Measurements from ENCODE around the gene DGKG.

Gene DGKG

DNA sequence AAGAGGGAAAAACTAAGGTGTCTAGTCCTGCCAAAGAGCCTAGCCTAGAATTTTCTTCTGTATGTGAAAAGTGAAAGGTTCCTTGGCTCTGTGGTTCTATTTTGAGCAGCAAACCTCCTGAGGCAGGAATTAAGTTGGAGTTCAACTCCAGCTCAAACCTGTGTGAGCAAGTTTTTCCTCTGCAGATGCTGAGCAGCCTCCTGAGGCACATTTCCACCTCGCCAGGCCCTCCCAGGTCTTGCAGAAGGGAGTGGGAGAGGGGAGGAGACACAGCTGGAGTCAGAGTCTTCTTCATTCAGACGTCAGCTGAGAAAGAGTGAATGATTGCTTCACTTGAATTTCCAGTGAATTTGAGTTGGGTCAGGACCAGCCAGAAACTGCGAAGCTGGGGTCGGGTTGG lies 183.6 kb downstream of the DGKG start:
- H3K79me2 ChIP-seq (ENCODE audit: control insufficient read depth, insufficient read depth, low read length, poor library complexity) = no peaks in the 10 kb centered on the region
- H3K79me1 ChIP-seq (ENCODE audit: low read length) = no peaks in the 10 kb centered on the region
- H3K9ac ChIP-seq (ENCODE audit: low read length) = no peak overlapping the region
- no peak overlapping the region for H3K27ac ChIP-seq (ENCODE audit: low read depth, low read length)
- no peak overlapping the region for H4K91ac ChIP-seq (ENCODE audit: low read depth, low read length)
- H3K9me3 ChIP-seq (ENCODE audit: insufficient read depth, low read depth, low read length) = peaks cover 1% of the 10 kb centered on the region
- H3K23ac ChIP-seq (ENCODE audit: low read length) = no peak overlapping the region
- no peak overlapping the region for H2BK5ac ChIP-seq (ENCODE audit: low read depth, low read length, poor library complexity)
- no peak overlapping the region for H4K12ac ChIP-seq (ENCODE audit: low read depth, low read length)
- no peak overlapping the region for H4K8ac ChIP-seq (ENCODE audit: low read depth, low read length)
- WGBS (ENCODE audit: extremely low coverage, insufficient coverage, insufficient read length) = no CpG with 5 or more reads among the region's 4 CpGs
- no peak overlapping the region for H2AFZ ChIP-seq (ENCODE audit: insufficient read depth, low read length, poor library complexity)
- no peak overlapping the region for H2BK12ac ChIP-seq (ENCODE audit: low read length)
- no peaks in the 10 kb centered on the region for H3K36me3 ChIP-seq (ENCODE audit: control insufficient read depth in 1 of 2, insufficient read depth in 2 of 2, low read length in 2 of 2)
- DNase-seq = no peak
- no peak overlapping the region for H3K4ac ChIP-seq (ENCODE audit: low read depth, low read length)
- H3K18ac ChIP-seq (ENCODE audit: low read length) = no peak overlapping the region
- H3K4me3 ChIP-seq (ENCODE audit: low read depth, low read length) = no peak overlapping the region
- H3K27me3 ChIP-seq (ENCODE audit: insufficient read depth, low read length) = no peaks in the 10 kb centered on the region
- H3K4me1 ChIP-seq (ENCODE audit: control insufficient read depth in 1 of 2, insufficient read depth in 2 of 2, low read length in 2 of 2) = no peaks in the 10 kb centered on the region
- H3K14ac ChIP-seq (ENCODE audit: low read length) = no peak overlapping the region
- H2AK5ac ChIP-seq (ENCODE audit: low read length) = no peak overlapping the region
- no peak overlapping the region for H3K4me2 ChIP-seq (ENCODE audit: low read length)
- no peak overlapping the region for H2BK120ac ChIP-seq (ENCODE audit: insufficient read depth, low read length, poor library complexity)

DNA sequence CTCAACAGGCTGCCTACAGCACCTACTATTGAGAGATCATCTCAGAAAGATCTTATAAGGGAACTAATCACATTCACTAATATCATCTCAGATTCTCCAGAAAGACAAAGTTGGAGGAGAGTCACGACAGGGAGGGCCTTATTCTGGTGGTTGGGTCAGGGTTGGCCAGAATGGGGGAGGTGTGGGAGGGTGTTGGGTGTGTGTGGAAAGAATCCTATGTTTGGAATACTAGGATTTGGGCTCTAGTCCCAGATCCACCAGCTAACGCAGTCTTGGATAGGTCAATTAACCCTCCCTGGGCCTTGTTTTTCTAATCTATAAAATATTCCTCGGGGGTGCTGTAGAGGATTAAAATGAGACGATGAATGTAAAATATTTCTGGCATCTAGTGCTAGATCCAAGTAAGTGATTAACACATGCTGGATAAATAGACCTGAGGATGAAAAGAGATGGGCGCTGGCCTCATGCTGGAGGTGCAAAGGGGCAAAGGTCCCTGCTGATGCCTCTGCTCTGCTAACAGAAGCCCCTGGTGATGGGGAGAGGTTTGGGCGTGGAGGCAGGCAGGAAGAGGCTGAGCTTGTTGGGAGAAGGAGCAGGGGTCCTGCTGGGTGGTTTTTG lies 185.6 kb downstream of the DGKG start:
- no peak overlapping the region for H3K9ac ChIP-seq (ENCODE audit: low read length)
- no peak overlapping the region for H3K27ac ChIP-seq (ENCODE audit: low read depth, low read length)
- no peak overlapping the region for H4K8ac ChIP-seq (ENCODE audit: low read depth, low read length)
- no peak overlapping the region for H3K4me3 ChIP-seq (ENCODE audit: low read depth, low read length)
- H2BK5ac ChIP-seq (ENCODE audit: low read depth, low read length, poor library complexity) = no peak overlapping the region
- H2AFZ ChIP-seq (ENCODE audit: insufficient read depth, low read length, poor library complexity) = no peak overlapping the region
- H4K12ac ChIP-seq (ENCODE audit: low read depth, low read length) = no peak overlapping the region
- H2BK12ac ChIP-seq (ENCODE audit: low read length) = no peak overlapping the region
- H3K27me3 ChIP-seq (ENCODE audit: insufficient read depth, low read length) = no peaks in the 10 kb centered on the region
- H3K9me3 ChIP-seq (ENCODE audit: insufficient read depth, low read depth, low read length) = peaks cover 1% of the 10 kb centered on the region
- H3K23ac ChIP-seq (ENCODE audit: low read length) = no peak overlapping the region
- no peaks in the 10 kb centered on the region for H3K36me3 ChIP-seq (ENCODE audit: control insufficient read depth in 1 of 2, insufficient read depth in 2 of 2, low read length in 2 of 2)
- H3K4ac ChIP-seq (ENCODE audit: low read depth, low read length) = no peak overlapping the region
- no peak overlapping the region for H2AK5ac ChIP-seq (ENCODE audit: low read length)
- no peak overlapping the region for H3K4me2 ChIP-seq (ENCODE audit: low read length)
- no peak overlapping the region for H3K14ac ChIP-seq (ENCODE audit: low read length)
- no CpG with 5 or more reads among the region's 6 CpGs for WGBS (ENCODE audit: extremely low coverage, insufficient coverage, insufficient read length)
- H3K4me1 ChIP-seq (ENCODE audit: control insufficient read depth in 1 of 2, insufficient read depth in 2 of 2, low read length in 2 of 2) = no peaks in the 10 kb centered on the region
- no peaks in the 10 kb centered on the region for H3K79me1 ChIP-seq (ENCODE audit: low read length)
- DNase-seq = no peak
- H3K79me2 ChIP-seq (ENCODE audit: control insufficient read depth, insufficient read depth, low read length, poor library complexity) = no peaks in the 10 kb centered on the region
- no peak overlapping the region for H2BK120ac ChIP-seq (ENCODE audit: insufficient read depth, low read length, poor library complexity)
- H3K18ac ChIP-seq (ENCODE audit: low read length) = no peak overlapping the region
- no peak overlapping the region for H4K91ac ChIP-seq (ENCODE audit: low read depth, low read length)

DNA sequence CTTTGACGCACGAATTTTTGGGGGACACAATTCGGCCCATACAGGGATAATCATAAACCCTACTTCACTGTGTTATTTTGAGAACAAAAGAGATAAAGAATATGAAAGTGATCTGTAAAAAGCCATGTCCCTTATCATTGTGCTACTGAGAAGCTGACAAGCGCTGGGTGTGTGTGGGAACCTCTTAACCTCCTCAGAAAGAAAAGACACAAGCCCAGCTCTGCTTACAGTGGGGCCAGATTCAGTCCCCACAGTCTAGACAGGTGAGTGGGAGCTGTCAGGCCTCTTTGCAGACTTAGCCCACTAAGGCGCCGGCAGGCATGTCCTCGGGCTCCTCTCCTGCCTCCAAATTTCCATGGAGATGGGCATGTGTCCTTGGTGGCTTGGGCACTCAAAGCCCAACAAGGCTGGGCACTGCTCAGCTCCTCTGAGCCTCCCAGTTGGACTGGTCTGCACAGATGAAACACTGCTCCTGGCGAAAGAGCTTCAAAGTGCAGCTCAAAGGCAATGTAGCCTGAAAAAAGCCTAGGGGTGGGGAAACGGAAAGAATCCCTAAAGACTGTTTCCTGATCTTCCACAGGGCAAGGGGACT lies 188.7 kb downstream of the DGKG start:
- Histone ChIP-seq H2BK12ac (ENCODE audit: low read length) (no peak overlapping the region), H3K27me3 (ENCODE audit: insufficient read depth, low read length) (no peaks in the 10 kb centered on the region), H3K18ac (ENCODE audit: low read length) (no peak overlapping the region), H3K14ac (ENCODE audit: low read length) (no peak overlapping the region), H3K23ac (ENCODE audit: low read length) (no peak overlapping the region), H4K8ac (ENCODE audit: low read depth, low read length) (no peak overlapping the region), H3K27ac (ENCODE audit: low read depth, low read length) (no peak overlapping the region), H3K4me3 (ENCODE audit: low read depth, low read length) (no peak overlapping the region), H2BK120ac (ENCODE audit: insufficient read depth, low read length, poor library complexity) (no peak overlapping the region), H3K36me3 (ENCODE audit: control insufficient read depth in 1 of 2, insufficient read depth in 2 of 2, low read length in 2 of 2) (no peaks in the 10 kb centered on the region), H3K4me2 (ENCODE audit: low read length) (no peak overlapping the region), H3K79me2 (ENCODE audit: control insufficient read depth, insufficient read depth, low read length, poor library complexity) (no peaks in the 10 kb centered on the region), H4K91ac (ENCODE audit: low read depth, low read length) (no peak overlapping the region), H3K9ac (ENCODE audit: low read length) (no peak overlapping the region), H4K12ac (ENCODE audit: low read depth, low read length) (no peak overlapping the region), H3K4me1 (ENCODE audit: control insufficient read depth in 1 of 2, insufficient read depth in 2 of 2, low read length in 2 of 2) (no peaks in the 10 kb centered on the region), H3K9me3 (ENCODE audit: insufficient read depth, low read depth, low read length) (peaks cover 1% of the 10 kb centered on the region), H3K79me1 (ENCODE audit: low read length) (no peaks in the 10 kb centered on the region), H2AK5ac (ENCODE audit: low read length) (no peak overlapping the region), H3K4ac (ENCODE audit: low read depth, low read length) (no peak overlapping the region), H2AFZ (ENCODE audit: insufficient read depth, low read length, poor library complexity) (no peak overlapping the region), H2BK5ac (ENCODE audit: low read depth, low read length, poor library complexity) (no peak overlapping the region)
- no CpG with 5 or more reads among the region's 9 CpGs for WGBS (ENCODE audit: extremely low coverage, insufficient coverage, insufficient read length)
- no peak for DNase-seq

GRCh38 chr3:186172353-186172752 lies 189.7 kb downstream of the DGKG start:
- Histone ChIP-seq H3K27me3 (ENCODE audit: insufficient read depth, low read length) (no peaks in the 10 kb centered on the region), H3K23ac (ENCODE audit: low read length) (no peak overlapping the region), H3K9ac (ENCODE audit: low read length) (no peak overlapping the region), H2AK5ac (ENCODE audit: low read length) (no peak overlapping the region), H3K4me1 (ENCODE audit: control insufficient read depth in 1 of 2, insufficient read depth in 2 of 2, low read length in 2 of 2) (no peaks in the 10 kb centered on the region), H3K4me2 (ENCODE audit: low read length) (no peak overlapping the region), H3K27ac (ENCODE audit: low read depth, low read length) (no peak overlapping the region), H3K18ac (ENCODE audit: low read length) (no peak overlapping the region), H3K79me2 (ENCODE audit: control insufficient read depth, insufficient read depth, low read length, poor library complexity) (no peaks in the 10 kb centered on the region), H2BK12ac (ENCODE audit: low read length) (no peak overlapping the region), H3K36me3 (ENCODE audit: control insufficient read depth in 1 of 2, insufficient read depth in 2 of 2, low read length in 2 of 2) (no peaks in the 10 kb centered on the region), H2BK5ac (ENCODE audit: low read depth, low read length, poor library complexity) (no peak overlapping the region), H3K4me3 (ENCODE audit: low read depth, low read length) (no peak overlapping the region), H4K12ac (ENCODE audit: low read depth, low read length) (no peak overlapping the region), H2AFZ (ENCODE audit: insufficient read depth, low read length, poor library complexity) (no peak overlapping the region), H4K8ac (ENCODE audit: low read depth, low read length) (no peak overlapping the region), H4K91ac (ENCODE audit: low read depth, low read length) (no peak overlapping the region), H3K9me3 (ENCODE audit: insufficient read depth, low read depth, low read length) (peaks cover 1% of the 10 kb centered on the region), H3K14ac (ENCODE audit: low read length) (no peak overlapping the region), H2BK120ac (ENCODE audit: insufficient read depth, low read length, poor library complexity) (no peak overlapping the region), H3K4ac (ENCODE audit: low read depth, low read length) (no peak overlapping the region), H3K79me1 (ENCODE audit: low read length) (no peaks in the 10 kb centered on the region)
- no CpG with 5 or more reads among the region's 2 CpGs for WGBS (ENCODE audit: extremely low coverage, insufficient coverage, insufficient read length)
- DNase-seq = peak; percentile 33 to 75
